HEK293T (cell line): ENCODE measurements around the gene ACAT2.
"Not testable (repeated sequence)": the region's sequence is repeated elsewhere in the genome, so short reads cannot be mapped to it uniquely, and the experiment has no call there.

Source experiments
- ARNT ChIP-seq: fragments of 450-650 bp; IDR thresholded peaks from 2 replicates; pipeline ENCODE4 v1.6.1; 2017; ENCODE audit warnings: mild to moderate bottlenecking
- BHLHE40 ChIP-seq: fragments of 450-650 bp; IDR thresholded peaks from 2 replicates; pipeline ENCODE4 v1.6.1; 2016; ENCODE audit warnings: mild to moderate bottlenecking, moderate library complexity, borderline replicate concordance
- CTBP1 ChIP-seq: fragments of 450-650 bp; IDR thresholded peaks from 2 replicates; pipeline ENCODE4 v1.6.1; 2016; ENCODE audit warnings: borderline replicate concordance
- ELF4 ChIP-seq: fragments of 450-650 bp; IDR thresholded peaks from 2 replicates; pipeline ENCODE4 v1.6.1; 2017; ENCODE audit warnings: antibody characterized with exemption
- FOXK2 ChIP-seq: fragments of 450-650 bp; IDR thresholded peaks from 2 replicates; pipeline ENCODE4 v1.6.1; 2016; ENCODE audit warnings: mild to moderate bottlenecking
- FOXM1 ChIP-seq: fragments of 450-650 bp; IDR thresholded peaks from 2 replicates; pipeline ENCODE4 v1.6.1; 2017; ENCODE audit warnings: mild to moderate bottlenecking, borderline replicate concordance
- HDGF ChIP-seq: fragments of 450-650 bp; IDR thresholded peaks from 2 replicates; pipeline ENCODE4 v1.6.1; 2017; ENCODE audit warnings: antibody characterized with exemption, borderline replicate concordance
- L3MBTL2 ChIP-seq: fragments of 450-650 bp; conservative IDR thresholded peaks from 2 replicates; pipeline ENCODE4 v1.6.1; 2016; ENCODE audit warnings: mild to moderate bottlenecking
- NFRKB ChIP-seq: fragments of 450-650 bp; IDR thresholded peaks from 2 replicates; pipeline ENCODE4 v1.6.1; 2016; ENCODE audit warnings: mild to moderate bottlenecking, moderate library complexity
- SP1 ChIP-seq: fragments of 450-650 bp; IDR thresholded peaks from 2 replicates; pipeline ENCODE4 v1.6.1; 2017
- SUZ12 ChIP-seq: fragments of 450-650 bp; IDR thresholded peaks from 2 replicates; pipeline ENCODE4 v1.6.1; 2016; ENCODE audit warnings: mild to moderate bottlenecking
- TARDBP ChIP-seq: fragments of 450-650 bp; IDR thresholded peaks from 2 replicates; pipeline ENCODE4 v1.6.1; 2016
- ZNF384 ChIP-seq: fragments of 450-650 bp; IDR thresholded peaks from 2 replicates; pipeline ENCODE4 v1.6.1; 2016

DNA sequence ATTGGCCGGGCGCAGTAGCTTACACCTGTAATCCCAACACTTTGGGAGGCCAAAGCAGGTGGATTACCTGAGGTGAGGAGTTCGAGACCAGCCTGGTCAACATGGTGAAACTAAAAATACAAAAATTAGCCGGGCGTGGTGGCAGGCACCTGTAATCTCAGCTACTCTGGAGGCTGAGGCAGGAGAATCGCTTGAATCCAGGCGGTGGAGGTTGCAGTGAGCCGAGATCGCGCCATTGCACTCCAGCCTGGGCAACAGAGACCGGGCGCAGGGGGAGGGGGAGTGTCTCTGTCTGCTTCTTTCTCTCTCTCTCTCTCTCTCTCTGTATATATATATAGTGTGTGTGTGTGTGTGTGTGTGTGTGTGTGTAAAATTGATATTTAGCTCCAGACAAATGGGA lies 29.3 kb upstream of the ACAT2 start:
- not testable (repeated sequence) for TF ChIP-seq SUZ12, CTBP1, FOXM1, TARDBP, ELF4, ARNT, L3MBTL2, FOXK2, NFRKB, SP1, HDGF, BHLHE40, ZNF384
